ENCODE results near the gene PIEZO2.

Gene PIEZO2

GRCh38 chr18:11050966-11051365 lies 98.4 kb downstream of the PIEZO2 start:
- no peaks in the 10 kb centered on the region for H3K36me3 Mint-ChIP-seq
- peaks cover 0 to 1% of the 10 kb centered on the region in 2 donors for H3K9me3 Mint-ChIP-seq
- H3K4me1 Mint-ChIP-seq: no peaks in the 10 kb centered on the region
- no peak overlapping the region for H3K4me3 Mint-ChIP-seq
- no peak overlapping the region for H3K27ac Mint-ChIP-seq
- DNase-seq (no peak), ATAC-seq (replicated peaks) (no peak)
- H3K27me3 Mint-ChIP-seq: no peaks in the 10 kb centered on the region

DNA sequence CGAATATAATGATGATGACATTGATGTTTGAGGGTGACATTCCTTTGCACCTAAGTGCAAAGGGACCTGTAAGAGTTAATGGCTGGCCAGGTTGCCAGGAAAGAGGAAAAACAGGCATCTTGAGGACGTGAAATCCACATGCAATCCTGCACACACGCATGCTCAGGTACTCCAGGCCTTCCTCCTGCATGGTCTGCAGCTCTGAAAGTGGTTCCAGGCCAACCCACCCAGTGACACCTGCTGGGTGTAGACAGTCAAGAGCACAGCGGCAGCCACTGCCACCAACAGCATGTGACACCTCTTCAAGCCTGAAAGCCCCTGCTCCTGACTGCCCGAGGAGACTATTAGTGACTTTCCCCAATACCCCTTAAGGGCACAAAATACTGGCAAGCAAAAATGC lies 101.6 kb downstream of the PIEZO2 start:
- peaks cover 0 to 1% of the 10 kb centered on the region in 2 donors for H3K9me3 Mint-ChIP-seq
- DNase-seq (no peak), ATAC-seq (replicated peaks) (no peak)
- no peak overlapping the region for H3K4me3 Mint-ChIP-seq
- H3K27me3 Mint-ChIP-seq: no peaks in the 10 kb centered on the region
- no peaks in the 10 kb centered on the region for H3K4me1 Mint-ChIP-seq
- H3K36me3 Mint-ChIP-seq: no peaks in the 10 kb centered on the region
- H3K27ac Mint-ChIP-seq: no peak overlapping the region

- H3K27ac Mint-ChIP-seq: no peak overlapping the region
- no peaks in the 10 kb centered on the region for H3K4me1 Mint-ChIP-seq
- no peak for ATAC-seq (replicated peaks)
- DNase-seq: no peak
- H3K9me3 Mint-ChIP-seq: peaks cover 0 to 1% of the 10 kb centered on the region in 2 donors
- no peak overlapping the region for H3K4me3 Mint-ChIP-seq
- peaks cover 0 to 4% of the 10 kb centered on the region in 2 donors for H3K27me3 Mint-ChIP-seq
- H3K36me3 Mint-ChIP-seq: no peaks in the 10 kb centered on the region
Measured at GRCh38 chr18:11047156-11047555, 102.2 kb downstream of the PIEZO2 start.

GRCh38 chr18:11046140-11046539 lies 103.2 kb downstream of the PIEZO2 start:
- H3K9me3 Mint-ChIP-seq: peaks cover 0 to 1% of the 10 kb centered on the region in 2 donors
- ATAC-seq (replicated peaks) (no peak), DNase-seq (no peak)
- H3K36me3 Mint-ChIP-seq: no peaks in the 10 kb centered on the region
- no peak overlapping the region for H3K27ac Mint-ChIP-seq
- H3K27me3 Mint-ChIP-seq: peaks cover 0 to 10% of the 10 kb centered on the region in 2 donors
- H3K4me3 Mint-ChIP-seq: no peak overlapping the region
- H3K4me1 Mint-ChIP-seq: no peaks in the 10 kb centered on the region

GRCh38 chr18:11043694-11044093 lies 105.7 kb downstream of the PIEZO2 start:
- Mint-ChIP-seq H3K27me3 (peaks cover 0 to 14% of the 10 kb centered on the region in 2 donors), H3K4me3 (no peak overlapping the region), H3K4me1 (no peaks in the 10 kb centered on the region), H3K9me3 (no peaks in the 10 kb centered on the region), H3K36me3 (no peaks in the 10 kb centered on the region), H3K27ac (no peak overlapping the region)
- no peak for DNase-seq
- no peak for ATAC-seq (replicated peaks)

- ATAC-seq (replicated peaks) (no peak), DNase-seq (no peak)
- no peaks in the 10 kb centered on the region for H3K9me3 Mint-ChIP-seq
- no peak overlapping the region for H3K27ac Mint-ChIP-seq
- H3K4me3 Mint-ChIP-seq: no peak overlapping the region
- H3K4me1 Mint-ChIP-seq: no peaks in the 10 kb centered on the region
- H3K27me3 Mint-ChIP-seq: peaks cover 0 to 14% of the 10 kb centered on the region in 2 donors
- H3K36me3 Mint-ChIP-seq: no peaks in the 10 kb centered on the region
Measured at GRCh38 chr18:11042247-11042646, 107.1 kb downstream of the PIEZO2 start.

DNA sequence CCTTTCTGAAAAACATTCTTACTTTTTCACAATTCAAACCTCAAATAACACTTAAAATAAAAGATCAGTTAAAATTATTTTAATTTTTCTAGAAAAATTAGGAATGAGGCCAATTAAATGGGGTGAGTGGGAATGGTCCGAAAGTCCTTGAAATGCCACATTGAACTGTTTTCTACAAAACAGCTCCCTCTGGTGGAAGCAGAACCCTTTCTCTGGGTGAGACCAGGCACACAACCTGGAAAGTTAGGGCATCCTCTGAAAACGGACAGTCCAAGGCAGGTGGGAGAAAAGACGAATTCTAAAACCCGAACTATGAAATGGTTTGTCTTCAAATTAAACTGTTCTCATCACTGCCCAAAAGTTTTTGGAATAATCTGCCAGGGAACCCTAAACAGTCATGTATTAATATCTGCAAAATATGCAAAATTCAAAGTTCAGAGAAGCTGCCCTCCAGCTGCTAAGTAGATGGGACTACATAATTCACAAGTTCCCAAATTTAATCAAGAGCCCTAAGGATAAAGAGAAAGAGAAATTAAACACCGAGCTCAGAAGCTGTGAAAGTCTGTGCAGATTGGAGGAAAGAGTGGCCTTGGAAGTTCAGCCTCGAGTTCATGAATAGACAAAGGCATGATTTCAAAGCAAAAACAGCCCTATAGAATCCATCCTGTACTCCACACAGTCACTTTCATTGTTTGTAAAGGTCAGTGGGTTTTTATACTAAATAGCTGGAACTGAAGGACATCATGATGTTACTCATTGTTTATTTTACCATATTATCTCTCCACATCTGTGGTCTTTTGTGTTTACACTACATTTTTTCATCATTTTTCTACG lies 108.3 kb downstream of the PIEZO2 start:
- Mint-ChIP-seq H3K36me3 (no peaks in the 10 kb centered on the region), H3K27me3 (peaks cover 0 to 14% of the 10 kb centered on the region in 2 donors), H3K27ac (no peak overlapping the region), H3K9me3 (no peaks in the 10 kb centered on the region), H3K4me3 (no peak overlapping the region), H3K4me1 (no peaks in the 10 kb centered on the region)
- peak in 1 of 2 donors; percentile 51 for ATAC-seq (replicated peaks)
- peak; percentile 7 for DNase-seq

GRCh38 chr18:11040359-11040758 lies 109.0 kb downstream of the PIEZO2 start:
- DNase-seq (no peak), ATAC-seq (replicated peaks) (no peak)
- Mint-ChIP-seq H3K27me3 (peaks cover 1 to 14% of the 10 kb centered on the region in 2 donors), H3K4me3 (no peak overlapping the region), H3K36me3 (no peaks in the 10 kb centered on the region), H3K4me1 (no peaks in the 10 kb centered on the region), H3K9me3 (no peaks in the 10 kb centered on the region), H3K27ac (no peak overlapping the region)

DNA sequence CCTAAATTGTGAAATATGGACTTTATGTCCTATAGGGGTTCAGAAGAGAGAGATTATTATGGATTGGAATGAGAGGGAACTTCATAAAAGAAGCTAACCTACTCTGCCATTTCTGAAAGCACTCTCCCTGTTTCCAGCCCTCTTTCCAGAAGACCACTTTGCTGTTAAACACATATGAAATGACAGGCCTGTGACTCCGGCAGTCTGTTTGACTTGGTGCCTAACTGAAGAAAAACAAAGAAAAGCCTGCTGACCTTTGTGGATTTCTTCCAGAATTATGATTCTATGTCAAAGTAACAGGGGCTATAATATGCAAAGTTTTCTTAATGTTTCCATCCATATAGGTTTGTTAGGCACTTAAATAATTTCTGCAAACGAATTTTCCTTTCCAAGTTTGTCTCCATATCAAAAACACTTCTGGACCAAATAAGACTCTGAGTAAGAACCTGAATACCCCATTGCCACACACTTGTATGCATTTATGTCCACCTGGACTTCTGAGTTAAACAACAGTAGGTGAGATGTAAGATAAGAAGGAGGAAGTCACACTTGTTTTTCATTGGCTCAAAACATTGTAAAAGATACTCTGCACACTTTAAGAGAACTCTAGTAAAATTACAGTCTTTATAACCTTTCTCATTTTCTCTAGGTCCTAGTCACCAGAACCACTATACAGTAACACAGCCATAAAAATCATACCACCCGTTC lies 111.7 kb downstream of the PIEZO2 start:
- no peak overlapping the region for H3K27ac Mint-ChIP-seq

DNA sequence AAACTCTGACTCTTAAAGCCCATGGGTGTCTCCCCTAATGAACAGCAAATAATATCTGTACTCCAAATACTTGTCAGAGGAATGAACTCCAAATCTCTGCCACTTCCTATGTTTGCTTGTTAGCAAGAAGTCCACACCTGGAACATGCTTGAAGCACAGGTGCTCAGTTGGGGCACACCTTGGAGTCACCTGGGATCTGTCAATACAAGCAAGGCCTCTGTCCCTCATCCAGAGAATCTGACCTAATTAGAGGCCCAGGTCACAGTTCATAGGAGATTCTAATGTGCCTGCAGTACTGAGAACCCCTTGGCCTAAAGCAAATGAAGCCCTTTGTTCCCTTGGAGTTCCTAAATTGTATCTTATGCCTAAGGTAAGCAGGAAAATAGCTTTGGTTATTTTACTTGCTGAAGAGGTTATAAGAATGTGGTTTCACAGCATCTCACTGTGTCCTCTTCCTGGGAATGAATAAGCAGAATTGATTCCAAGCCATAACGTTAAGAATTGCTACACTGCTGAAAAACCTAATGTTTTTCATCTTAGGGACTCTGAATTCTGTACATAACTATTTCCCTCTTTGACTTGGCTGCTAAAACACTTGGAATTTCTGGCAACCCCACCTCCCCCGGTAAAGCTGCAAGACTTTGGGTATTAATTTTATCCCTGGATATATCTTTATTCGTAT lies 113.4 kb downstream of the PIEZO2 start:
- Mint-ChIP-seq H3K9me3 (no peaks in the 10 kb centered on the region), H3K4me3 (no peak overlapping the region), H3K4me1 (no peaks in the 10 kb centered on the region), H3K36me3 (no peaks in the 10 kb centered on the region), H3K27ac (no peak overlapping the region), H3K27me3 (peaks cover 4 to 5% of the 10 kb centered on the region in 2 donors)
- DNase-seq: no peak
- no peak for ATAC-seq (replicated peaks)

More for the DNA sequence above, 111.7 kb downstream of the PIEZO2 start:
- H3K4me1 Mint-ChIP-seq: no peaks in the 10 kb centered on the region
- H3K36me3 Mint-ChIP-seq: no peaks in the 10 kb centered on the region
- no peak overlapping the region for H3K4me3 Mint-ChIP-seq
- DNase-seq (no peak), ATAC-seq (replicated peaks) (no peak)
- H3K27me3 Mint-ChIP-seq: peaks cover 5 to 14% of the 10 kb centered on the region in 2 donors
- no peaks in the 10 kb centered on the region for H3K9me3 Mint-ChIP-seq

GRCh38 chr18:11035376-11035775 lies 114.0 kb downstream of the PIEZO2 start:
- Mint-ChIP-seq H3K4me3 (no peak overlapping the region), H3K36me3 (no peaks in the 10 kb centered on the region), H3K9me3 (no peaks in the 10 kb centered on the region), H3K27me3 (peaks cover 4 to 5% of the 10 kb centered on the region in 2 donors), H3K4me1 (no peaks in the 10 kb centered on the region), H3K27ac (no peak overlapping the region)
- ATAC-seq (replicated peaks): no peak
- no peak for DNase-seq

- Mint-ChIP-seq H3K36me3 (no peaks in the 10 kb centered on the region), H3K4me1 (no peaks in the 10 kb centered on the region), H3K27ac (no peak overlapping the region), H3K9me3 (no peaks in the 10 kb centered on the region), H3K4me3 (no peak overlapping the region), H3K27me3 (peaks cover 4 to 6% of the 10 kb centered on the region in 2 donors)
- DNase-seq (no peak), ATAC-seq (replicated peaks) (no peak)
Measured at GRCh38 chr18:11034884-11035283, 114.5 kb downstream of the PIEZO2 start.

DNA sequence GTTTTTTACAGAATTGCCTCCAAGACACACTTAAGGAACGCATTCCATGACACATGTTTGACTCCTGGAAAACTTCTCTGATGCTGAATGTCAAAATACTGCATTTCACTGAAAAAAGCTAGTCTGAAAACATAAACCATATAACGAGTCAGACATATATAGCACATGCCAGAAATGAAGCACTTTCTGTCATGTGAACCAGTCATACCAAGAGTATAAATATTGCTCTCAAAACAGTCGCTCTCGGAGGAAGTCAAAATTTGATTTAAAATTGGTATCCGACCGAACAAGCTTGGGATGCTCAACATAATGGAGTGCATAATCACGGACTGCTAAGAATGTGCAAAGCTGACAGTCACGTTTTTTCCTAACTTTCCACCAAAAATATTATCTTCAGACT lies 115.9 kb downstream of the PIEZO2 start:
- no peak for ATAC-seq (replicated peaks)
- no peaks in the 10 kb centered on the region for H3K4me1 Mint-ChIP-seq
- no peak overlapping the region for H3K4me3 Mint-ChIP-seq
- H3K27ac Mint-ChIP-seq: no peak overlapping the region
- peaks cover 0 to 16% of the 10 kb centered on the region in 2 donors for H3K27me3 Mint-ChIP-seq
- H3K9me3 Mint-ChIP-seq: peaks cover 0 to 3% of the 10 kb centered on the region in 2 donors
- DNase-seq: no peak
- no peaks in the 10 kb centered on the region for H3K36me3 Mint-ChIP-seq

- Mint-ChIP-seq H3K27ac (no peak overlapping the region), H3K4me1 (no peaks in the 10 kb centered on the region), H3K36me3 (no peaks in the 10 kb centered on the region), H3K9me3 (peaks cover 0 to 3% of the 10 kb centered on the region in 2 donors), H3K4me3 (no peak overlapping the region), H3K27me3 (peaks cover 0 to 16% of the 10 kb centered on the region in 2 donors)
- ATAC-seq (replicated peaks): no peak
- no peak for DNase-seq
Measured at GRCh38 chr18:11031966-11032365, 117.4 kb downstream of the PIEZO2 start.
